Panc1 (cell line): ENCODE data around the gene MOV10L1. TPM values are rescaled to one million over a fixed set of nuclear protein-coding genes. Genes with fewer than 3 reads are reported as not detected.
A peak's percentile ranks its signal among the peaks of the same experiment; 100 is the strongest.

Source experiments
- ATAC-seq: fragments of 200-7000 bp; cut with Tn5 transposase; 2 replicates; pipeline ENCODE4 v1.9.1; 2020; ENCODE audit warnings: mild to moderate bottlenecking, moderate library complexity
- BruUV-seq: library from RNA; stranded (reverse); fragments of 400-500 nt; replicated peaks from 2 replicates; lab custom pipeline; 2021; lab: Mats Ljungman, UMichigan
- CTCF ChIA-PET: fragments of 300-600 bp; sonication (Branson Sonifier 250); formaldehyde crosslinking; loops from one replicate; lab custom pipeline; 2022; ENCODE audit warnings: antibody characterized with exemption; lab: Charles Lee
- POLR2A ChIA-PET: fragments of 300-600 bp; sonication (Branson Sonifier 250); formaldehyde crosslinking; loops from one replicate; lab custom pipeline; 2022; ENCODE audit warnings: antibody characterized with exemption; lab: Charles Lee
- DNase-seq: peaks from one replicate; pipeline ENCODE4 v3.0.0-alpha.2; 2010; ENCODE audit warnings: low read depth, low spot score
- H3K27ac ChIP-seq: 2 replicates; pipeline ENCODE4 v1.5.1; 2011; ENCODE audit warnings: mild to moderate bottlenecking, low read length, inconsistent platforms
- H3K27me3 ChIP-seq: fragments of 200-500 bp; sonication (Bioruptor generic); 2 replicates; pipeline ENCODE4 v1.6.0; 2014; ENCODE audit warnings: low read length, inconsistent platforms; ENCODE audit not compliant: control insufficient read depth, insufficient read depth
- H3K36me3 ChIP-seq: fragments of 200-500 bp; sonication (Bioruptor generic); 2 replicates; pipeline ENCODE4 v1.5.1; 2014; ENCODE audit warnings: inconsistent platforms, mild to moderate bottlenecking, low read length, moderate library complexity; ENCODE audit not compliant: control insufficient read depth, insufficient read depth
- H3K4me1 ChIP-seq: 2 replicates; pipeline ENCODE4 v1.5.1; 2011; ENCODE audit warnings: inconsistent platforms, mild to moderate bottlenecking, low read length, moderate library complexity; ENCODE audit not compliant: control insufficient read depth, insufficient read depth
- H3K4me3 ChIP-seq, 2 experiments: 2 replicates each; pipeline ENCODE4 v1.5.1; 2011 to 2012; ENCODE audit warnings: low read depth in 2 of 2, low read length in 2 of 2, mild to moderate bottlenecking in 2 of 2, inconsistent platforms in 1 of 2, moderate library complexity in 1 of 2
- H3K9me3 ChIP-seq: fragments of 200-500 bp; sonication (Bioruptor generic); 2 replicates; pipeline ENCODE4 v1.5.1; 2014; ENCODE audit warnings: low read depth, mild to moderate bottlenecking, inconsistent platforms, low read length, moderate library complexity; ENCODE audit not compliant: control insufficient read depth, insufficient read depth
- CTCF ChIP-seq: fragments of 450-650 bp; IDR thresholded peaks from 2 replicates; pipeline ENCODE4 v1.5.1; 2017; ENCODE audit warnings: mild to moderate bottlenecking
- POLR2AphosphoS5 ChIP-seq: IDR thresholded peaks from 2 replicates; pipeline ENCODE4 v1.6.1; 2012; ENCODE audit warnings: mild to moderate bottlenecking, low read depth, low read length, moderate library complexity
- REST ChIP-seq, 2 experiments: IDR thresholded peaks; 2 replicates each; pipeline ENCODE4 v1.6.1; 2011 to 2012; ENCODE audit warnings: low read depth in 2 of 2, control low read depth in 1 of 2, low read length in 1 of 2, mild to moderate bottlenecking in 1 of 2, moderate library complexity in 1 of 2; ENCODE audit not compliant: insufficient read depth in 1 of 2
- SIN3A ChIP-seq: IDR thresholded peaks from 2 replicates; pipeline ENCODE4 v1.6.1; 2012; ENCODE audit warnings: low read depth, mild to moderate bottlenecking, low read length, moderate library complexity, borderline replicate concordance; ENCODE audit not compliant: insufficient read depth
- TCF7L2 ChIP-seq: IDR thresholded peaks from 2 replicates; pipeline ENCODE4 v1.6.1; 2011; ENCODE audit warnings: mild to moderate bottlenecking, low read depth, low read length, inconsistent platforms
- in situ Hi-C: cut with HindIII; loops from 2 replicates; pipeline ENCODE4 v1.10.0; 2016; ENCODE audit warnings: low sequenced_read_pairs, low pct_unique_long_range_greater_than_20kb
- intact Hi-C: fragments of 100-400 bp; cut with micrococcal nuclease; formaldehyde crosslinking; loops from one replicate; pipeline ENCODE4 v1.10.0; 2022; ENCODE audit not compliant: unreplicated experiment
- total RNA-seq: library from RNA; stranded (reverse); gene quantifications from one replicate; pipeline ENCODE4 v1.2.1, GENCODE V29; 2021; ENCODE audit not compliant: unreplicated experiment

The MOV10L1 gene
- total RNA-seq, 1 experiment from 2014 or later: 0.10 TPM

DNA sequence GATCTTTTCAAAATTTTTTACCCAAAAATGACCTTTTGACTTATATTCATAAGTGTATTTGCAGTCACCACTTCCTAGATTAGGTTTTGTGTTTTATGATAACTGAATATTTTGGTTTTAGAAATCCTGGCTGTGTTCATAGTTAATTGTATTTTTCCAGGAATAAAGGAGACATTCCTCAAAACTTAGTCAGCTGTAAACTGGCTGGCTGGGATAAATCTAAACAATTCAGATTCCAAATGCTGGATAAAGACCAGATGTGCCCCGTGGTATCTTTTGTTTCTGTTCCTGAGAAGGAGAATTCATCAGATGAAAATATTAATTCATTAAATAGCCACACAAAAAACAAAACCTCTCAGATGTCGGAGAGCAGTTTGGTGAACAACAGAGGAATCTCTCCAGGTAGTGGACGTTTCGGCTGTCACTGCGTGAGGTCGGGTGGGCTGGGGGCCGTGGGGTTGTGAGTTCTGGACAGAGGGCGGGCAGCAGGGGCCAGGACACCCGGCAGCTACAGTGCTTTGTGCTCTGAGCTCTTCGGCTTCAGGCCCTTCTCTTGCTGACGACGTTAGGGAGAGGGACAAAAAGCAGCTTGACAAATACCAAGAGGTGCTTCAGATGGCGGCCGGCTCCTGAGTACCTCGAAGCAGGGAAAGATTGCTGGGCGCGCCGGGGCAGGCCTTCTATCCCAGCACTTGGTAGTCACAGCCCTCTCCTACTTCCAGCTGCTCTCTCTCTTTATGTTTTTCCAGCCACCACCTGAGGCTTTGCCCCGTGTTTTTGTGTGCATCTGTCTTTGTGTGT lies 24.6 kb downstream of the MOV10L1 start:
- TF ChIP-seq REST (IDR thresholded peaks at IDR 0.05; ENCODE audit: insufficient read depth in 1 of 2, low read depth in 2 of 2, low read length in 1 of 2) (no peak), POLR2AphosphoS5 (no peak), SIN3A (no peak), TCF7L2 (no peak), CTCF (no peak)
- Histone ChIP-seq H3K36me3 (no peaks in the 10 kb centered on the region), H3K4me3 (peak overlapping the region in 1 of 2 experiments; percentile 12; a peak in 1 of 4 replicates), H3K4me1 (peaks cover 6% of the 10 kb centered on the region; the same call in 1 of the 2 replicates), H3K27me3 (no peaks in the 10 kb centered on the region), H3K27ac (peak overlapping the region; percentile 12; the same call in 1 of the 2 replicates), H3K9me3 (no peaks in the 10 kb centered on the region)
- intact Hi-C loops (no loop called here), in situ Hi-C loops (no loop called here)
- ChIA-PET CTCF (no interaction called here), POLR2A (interaction anchor here (0.7 kb wide), 1 partner anchor 293 kb away, joined by 3 read pairs; no protein-coding TSS in a partner anchor)
- BruUV-seq: no TSS peak
- peak; percentile 47 for ATAC-seq
- DNase-seq: no peak

- Histone ChIP-seq H3K27ac (no peak overlapping the region), H3K36me3 (no peaks in the 10 kb centered on the region), H3K4me1 (peaks cover 6% of the 10 kb centered on the region; the same call in 1 of the 2 replicates), H3K27me3 (no peaks in the 10 kb centered on the region), H3K4me3 (no peak overlapping the region), H3K9me3 (no peaks in the 10 kb centered on the region)
- no peak for DNase-seq
- no peak for TF ChIP-seq POLR2AphosphoS5
- no peak for TF ChIP-seq TCF7L2
- ChIA-PET CTCF (no interaction called here), POLR2A (no interaction called here)
- no peak for ATAC-seq
- no TSS peak for BruUV-seq
- intact Hi-C loops (no loop called here), in situ Hi-C loops (no loop called here)
Observed at GRCh38 chr22:50115693-50116092, 25.9 kb downstream of the MOV10L1 start.

GRCh38 chr22:50117168-50117762 lies 27.5 kb downstream of the MOV10L1 start:
- H3K9me3 ChIP-seq: no peaks in the 10 kb centered on the region
- ChIA-PET CTCF (no interaction called here), POLR2A (interaction anchor here (0.5 kb wide), 1 partner anchor 12 kb away, joined by 8 read pairs; no protein-coding TSS in a partner anchor)
- no peak overlapping the region for H3K4me3 ChIP-seq
- peaks cover 6% of the 10 kb centered on the region; the same call in 1 of the 2 replicates for H3K4me1 ChIP-seq
- in situ Hi-C loops: no loop called here
- DNase-seq (no peak), ATAC-seq (no peak)
- intact Hi-C loops: no loop called here
- no TSS peak for BruUV-seq
- H3K27me3 ChIP-seq: no peaks in the 10 kb centered on the region
- TF ChIP-seq POLR2AphosphoS5: no peak
- no peak for TF ChIP-seq SIN3A
- no peak for TF ChIP-seq CTCF
- TF ChIP-seq TCF7L2: no peak
- no peak for TF ChIP-seq REST (IDR thresholded peaks at IDR 0.05; ENCODE audit: insufficient read depth in 1 of 2, low read depth in 2 of 2, low read length in 1 of 2)
- H3K27ac ChIP-seq: no peak overlapping the region
- no peaks in the 10 kb centered on the region for H3K36me3 ChIP-seq
